Right lobe of liver (tissue), 4 donors: ENCODE measurements around the gene PITPNC1.

Experiments used
- POLR2A ChIP-seq: fragments of 450-650 bp; IDR thresholded peaks from one replicate; pipeline ENCODE4 v1.6.1; 2017; ENCODE audit warnings: antibody characterized with exemption, mild to moderate bottlenecking
- TF ChIP-seq, protein P1 (sequence below), 4 donors: fragments of 200-600 bp in 3 of 4; fragments of 450-650 bp in 1 of 4; IDR thresholded peaks; one replicate each; pipeline versions ENCODE4 v1.5.1 to v1.8.0; 2016 to 2022; ENCODE audit warnings: antibody characterized with exemption in 4 of 4, mild to moderate bottlenecking in 2 of 4
- donor health status: DM: no; HTN: no; CAD: no.
- donor health status: DM: no; HTN: no; CAD: no.
- donor health status: DM: no; HTN: yes; CAD: no.

DNA sequence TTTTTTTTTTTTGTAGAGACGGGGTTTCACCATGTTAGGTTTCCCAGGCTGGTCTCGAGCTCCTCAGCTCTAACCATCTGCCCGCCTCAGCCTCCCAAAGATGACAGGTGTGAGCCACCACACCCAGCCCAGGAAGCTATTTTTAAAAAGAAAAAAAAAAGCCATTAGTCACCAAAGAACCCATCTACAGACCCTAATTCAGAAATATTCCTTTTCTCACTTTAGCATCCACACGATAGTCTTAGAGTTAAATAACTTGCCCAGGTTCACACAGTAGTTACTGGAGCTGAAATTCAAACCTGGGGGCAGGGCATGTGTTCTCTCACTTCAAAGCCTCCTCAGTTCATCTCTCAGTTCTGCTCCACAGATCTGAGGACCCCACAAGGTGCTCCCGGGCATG is 270.4 kb downstream of the PITPNC1 start:
- TF ChIP-seq, protein P1, sequence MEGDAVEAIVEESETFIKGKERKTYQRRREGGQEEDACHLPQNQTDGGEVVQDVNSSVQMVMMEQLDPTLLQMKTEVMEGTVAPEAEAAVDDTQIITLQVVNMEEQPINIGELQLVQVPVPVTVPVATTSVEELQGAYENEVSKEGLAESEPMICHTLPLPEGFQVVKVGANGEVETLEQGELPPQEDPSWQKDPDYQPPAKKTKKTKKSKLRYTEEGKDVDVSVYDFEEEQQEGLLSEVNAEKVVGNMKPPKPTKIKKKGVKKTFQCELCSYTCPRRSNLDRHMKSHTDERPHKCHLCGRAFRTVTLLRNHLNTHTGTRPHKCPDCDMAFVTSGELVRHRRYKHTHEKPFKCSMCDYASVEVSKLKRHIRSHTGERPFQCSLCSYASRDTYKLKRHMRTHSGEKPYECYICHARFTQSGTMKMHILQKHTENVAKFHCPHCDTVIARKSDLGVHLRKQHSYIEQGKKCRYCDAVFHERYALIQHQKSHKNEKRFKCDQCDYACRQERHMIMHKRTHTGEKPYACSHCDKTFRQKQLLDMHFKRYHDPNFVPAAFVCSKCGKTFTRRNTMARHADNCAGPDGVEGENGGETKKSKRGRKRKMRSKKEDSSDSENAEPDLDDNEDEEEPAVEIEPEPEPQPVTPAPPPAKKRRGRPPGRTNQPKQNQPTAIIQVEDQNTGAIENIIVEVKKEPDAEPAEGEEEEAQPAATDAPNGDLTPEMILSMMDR (IDR thresholded peaks at IDR 0.05), result no peak
- TF ChIP-seq POLR2A, result no peak
